Activated T-cell treated with anti-CD3 and anti-CD28 coated beads for 48 hours (primary cell): ENCODE results near the gene SPIRE1.
"Not testable (repeated sequence)": the region's sequence is repeated elsewhere in the genome, so short reads cannot be mapped to it uniquely, and the experiment has no call there.

ENCODE experiments used
- DNase-seq: peaks from one replicate; pipeline ENCODE4 v3.0.0-alpha.2; 2020; ENCODE audit warnings: low read depth

Gene SPIRE1

GRCh38 chr18:12411456-12411855 lies 246.5 kb downstream of the SPIRE1 start:
- DNase-seq, result no peak

GRCh38 chr18:12410747-12411146 lies 247.2 kb downstream of the SPIRE1 start:
- DNase-seq, result not testable (repeated sequence)

DNA sequence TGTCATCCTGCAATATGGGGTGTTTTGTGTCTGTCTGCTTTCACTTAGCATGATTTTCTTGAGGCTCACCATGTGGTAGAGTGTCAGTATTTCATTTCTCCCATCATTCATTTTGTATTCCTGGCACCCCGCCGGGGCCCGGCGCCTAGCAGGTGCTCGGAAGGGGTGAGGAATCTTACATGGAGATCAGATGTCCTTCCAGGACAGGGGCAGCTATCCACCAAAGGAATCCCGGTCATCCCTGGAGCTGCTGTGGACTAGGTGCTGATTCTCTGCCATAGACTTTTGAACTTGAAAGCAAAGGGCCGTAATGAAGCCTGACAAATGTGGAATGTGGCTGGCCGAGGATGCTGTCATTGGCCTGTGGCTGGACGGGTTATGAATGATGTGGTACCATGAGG lies 247.8 kb downstream of the SPIRE1 start:
- DNase-seq, result no peak

DNA sequence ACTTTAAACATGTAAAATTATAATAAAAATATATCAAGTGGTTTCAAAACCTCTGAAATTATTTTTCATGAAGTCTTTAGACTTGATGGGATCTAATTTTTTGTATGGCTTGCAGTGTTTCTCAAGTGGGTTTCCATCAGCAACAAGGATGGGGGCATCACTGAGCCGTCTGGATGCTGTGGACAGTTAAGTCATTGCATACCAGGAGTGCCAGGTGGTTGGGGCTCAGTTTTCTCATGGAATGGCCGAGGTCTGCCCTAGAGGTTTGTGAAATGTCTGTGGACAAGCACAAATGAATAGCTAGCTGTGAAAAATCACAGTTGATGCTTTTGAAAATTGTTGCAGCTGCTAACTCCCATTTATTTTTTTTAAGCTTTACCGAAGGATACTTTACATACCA lies 248.4 kb downstream of the SPIRE1 start:
- no peak for DNase-seq

DNA sequence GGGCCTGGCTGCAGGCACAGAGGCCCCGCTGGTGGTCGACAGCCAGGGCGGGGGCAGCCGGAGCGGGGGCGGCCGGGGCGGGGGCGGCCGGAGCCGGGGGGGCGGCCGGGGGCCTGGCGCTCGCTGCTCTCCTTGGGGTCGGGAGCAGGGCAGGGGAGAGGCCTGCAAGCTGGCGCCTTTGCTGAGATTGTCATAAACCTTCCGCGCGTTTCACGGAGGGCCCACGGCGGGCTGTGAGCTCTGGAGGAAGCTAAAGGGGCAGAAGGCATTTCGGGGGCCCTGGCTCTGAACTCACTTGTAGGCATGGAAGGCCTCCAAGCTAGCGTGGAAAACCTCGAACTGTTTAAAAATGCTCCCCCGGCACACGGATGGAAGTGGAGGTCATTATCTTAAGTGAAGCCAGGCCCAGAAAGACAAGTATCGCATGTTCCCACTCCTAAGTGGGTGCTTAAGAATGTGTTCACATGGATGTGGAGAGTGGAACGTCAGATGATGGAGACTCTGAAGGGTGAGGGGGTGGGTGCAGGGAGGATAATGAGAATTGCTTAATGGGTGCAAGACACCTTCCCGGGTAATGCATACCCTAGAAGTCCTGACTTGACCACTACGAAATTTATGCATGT lies 249.5 kb downstream of the SPIRE1 start:
- DNase-seq, result no peak

DNA sequence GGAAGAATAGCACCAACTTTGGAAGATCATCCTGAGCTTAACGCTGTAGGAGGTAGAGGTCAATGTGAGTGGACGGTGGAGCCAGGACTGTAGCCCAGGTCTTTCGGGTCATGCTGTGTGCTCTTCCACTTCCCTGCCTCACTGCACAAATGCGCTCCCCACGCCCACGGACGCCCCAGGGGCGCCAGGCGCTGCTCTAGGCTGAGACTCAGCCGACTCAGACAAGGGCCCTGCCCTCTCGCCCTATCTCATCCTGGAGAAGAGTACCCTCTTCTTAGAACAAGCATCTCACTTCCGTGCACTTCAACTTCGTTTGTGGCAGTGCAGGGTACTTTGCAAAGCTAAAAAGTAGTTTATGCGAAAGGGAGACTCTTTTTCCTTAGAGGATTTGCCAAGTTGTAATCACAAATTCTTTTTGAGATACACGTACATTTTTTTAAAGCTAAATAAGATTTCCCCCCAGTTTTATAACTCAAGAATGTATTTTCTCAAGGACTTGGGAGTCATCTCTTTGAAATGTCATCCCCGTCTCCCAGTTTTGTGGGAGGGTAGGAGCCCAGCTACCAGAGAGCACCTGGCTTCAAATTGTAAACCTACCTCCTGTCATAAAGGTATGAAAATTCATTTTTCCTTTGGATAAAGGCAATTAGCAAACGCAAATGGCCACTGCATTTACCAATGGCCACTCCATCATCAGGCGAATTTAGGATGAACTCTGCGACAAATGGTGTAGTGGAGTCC lies 251.4 kb downstream of the SPIRE1 start:
- no peak for DNase-seq

DNA sequence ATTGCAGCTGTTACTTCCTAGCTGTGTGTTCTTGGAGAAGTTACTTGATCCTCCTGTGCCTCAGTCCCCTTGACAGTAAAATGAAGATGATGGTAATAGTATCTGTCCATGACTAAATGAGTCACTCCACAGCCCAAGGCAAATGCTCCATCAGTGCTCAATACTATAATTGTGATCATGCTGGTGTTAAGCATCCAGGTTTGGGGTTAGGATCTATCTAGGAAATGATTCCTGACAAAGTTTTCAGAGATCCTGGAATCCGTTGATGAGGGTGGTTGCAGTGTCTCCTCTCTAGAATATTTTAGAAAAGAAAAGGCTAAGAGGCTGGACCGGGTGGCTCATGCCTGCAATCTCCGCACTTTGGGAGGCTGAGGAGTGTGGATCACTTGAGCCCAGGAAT lies 252.8 kb downstream of the SPIRE1 start:
- no peak for DNase-seq

- DNase-seq, result no peak
These were observed 254.1 kb downstream of the SPIRE1 start for GRCh38 chr18:12403601-12404506.

- no peak for DNase-seq
These were observed 256.0 kb downstream of the SPIRE1 start for GRCh38 chr18:12401881-12402280.

- DNase-seq, result no peak
These were observed 258.7 kb downstream of the SPIRE1 start for GRCh38 chr18:12399231-12399630.

DNA sequence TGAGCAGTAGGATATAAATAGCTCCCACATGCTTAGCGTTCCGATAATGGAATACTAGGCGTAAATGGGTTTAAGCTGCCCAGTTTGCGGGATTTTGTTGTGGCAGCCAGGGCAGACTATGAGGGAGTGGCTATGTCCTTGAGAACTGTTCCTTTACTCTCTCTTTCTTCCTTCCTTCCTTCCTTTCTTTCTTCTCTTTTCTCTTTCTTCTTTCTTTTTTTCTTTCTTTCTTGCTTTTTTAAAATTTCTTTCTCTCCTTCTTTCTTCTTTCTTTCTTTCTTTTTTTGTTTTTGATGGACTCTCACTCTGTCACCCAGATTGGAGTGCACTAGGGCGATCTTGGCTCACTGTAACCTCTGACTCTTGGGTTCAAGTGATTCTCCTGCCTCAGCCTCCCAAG lies 259.3 kb downstream of the SPIRE1 start:
- DNase-seq, result no peak

GRCh38 chr18:12397793-12398192 lies 260.1 kb downstream of the SPIRE1 start:
- no peak for DNase-seq

GRCh38 chr18:12397254-12397653 lies 260.7 kb downstream of the SPIRE1 start:
- DNase-seq, result no peak
